Chondrocyte (in vitro differentiated cells): ENCODE data around the gene RALGPS2. TPM values are rescaled to one million over a fixed set of nuclear protein-coding genes. Genes with fewer than 3 reads are reported as not detected.

Experiments used
- DNase-seq: peaks from one replicate; pipeline ENCODE4 v3.0.0; 2021; ENCODE audit warnings: mixed read lengths, low spot score
- H3K27ac Mint-ChIP-seq: one replicate; pipeline ENCODE4 v1.8.0; 2021; ENCODE audit warnings: mild to moderate bottlenecking, moderate library complexity, mixed read lengths; ENCODE audit not compliant: unreplicated experiment
- H3K27me3 Mint-ChIP-seq: 2 replicates; pipeline ENCODE4 v1.8.0; 2021; ENCODE audit warnings: low read depth, mixed read lengths
- H3K36me3 Mint-ChIP-seq: 2 replicates; pipeline ENCODE4 v1.8.0; 2021; ENCODE audit warnings: low read depth, mixed read lengths
- H3K4me1 Mint-ChIP-seq: 2 replicates; pipeline ENCODE4 v1.8.0; 2021; ENCODE audit warnings: low read depth, mild to moderate bottlenecking, mixed read lengths
- H3K4me3 Mint-ChIP-seq: one replicate; pipeline ENCODE4 v1.8.0; 2021; ENCODE audit warnings: mild to moderate bottlenecking, moderate library complexity, mixed read lengths; ENCODE audit not compliant: unreplicated experiment
- H3K9me3 Mint-ChIP-seq: 2 replicates; pipeline ENCODE4 v1.8.0; 2021; ENCODE audit warnings: low read depth, mixed read lengths
- CTCF ChIP-seq: fragments of 200-600 bp; sonication (generic); IDR thresholded peaks from 2 replicates; pipeline ENCODE4 v1.5.0; 2021; ENCODE audit warnings: antibody characterized with exemption, mild to moderate bottlenecking, moderate library complexity
- total RNA-seq: library from RNA; stranded (reverse); gene quantifications from 3 replicates; pipeline ENCODE4 v1.2.1, GENCODE V29; 2021

RALGPS2 gene
- total RNA-seq, 1 donor from 2014 or later, result 10.0 TPM

GRCh38 chr1:178908358-178908757 is 183.3 kb downstream of the RALGPS2 start:
- Mint-ChIP-seq H3K27me3 (no peaks in the 10 kb centered on the region), H3K9me3 (peaks cover 24% of the 10 kb centered on the region), H3K36me3 (peaks cover 22% of the 10 kb centered on the region), H3K27ac (no peak overlapping the region), H3K4me1 (peaks cover 7% of the 10 kb centered on the region), H3K4me3 (no peak overlapping the region)
- DNase-seq, result no peak
- no peak for TF ChIP-seq CTCF

DNA sequence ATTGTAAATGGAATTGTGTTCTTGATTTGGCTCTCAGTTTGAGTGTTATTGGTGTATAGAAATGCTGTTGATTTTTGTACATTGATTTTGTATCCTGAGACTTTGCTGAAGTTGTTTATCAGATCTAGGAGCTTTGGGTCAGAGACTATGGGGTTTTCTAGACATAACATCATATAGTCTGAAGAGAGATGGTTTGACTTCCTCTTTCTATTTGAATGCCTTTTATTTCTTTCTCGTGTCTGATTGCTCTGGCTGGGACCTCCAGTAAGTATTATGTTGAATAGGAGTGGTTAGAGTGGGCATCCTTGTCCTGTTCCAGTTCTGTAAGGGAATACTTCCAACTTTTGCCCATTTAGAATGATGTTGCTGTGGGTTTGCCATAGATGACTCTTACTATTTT is 185.0 kb downstream of the RALGPS2 start:
- Mint-ChIP-seq H3K4me1 (peaks cover 7% of the 10 kb centered on the region), H3K36me3 (peaks cover 10% of the 10 kb centered on the region), H3K27ac (no peak overlapping the region), H3K4me3 (no peak overlapping the region), H3K27me3 (no peaks in the 10 kb centered on the region), H3K9me3 (peaks cover 9% of the 10 kb centered on the region)
- DNase-seq, result no peak
- TF ChIP-seq CTCF, result no peak

DNA sequence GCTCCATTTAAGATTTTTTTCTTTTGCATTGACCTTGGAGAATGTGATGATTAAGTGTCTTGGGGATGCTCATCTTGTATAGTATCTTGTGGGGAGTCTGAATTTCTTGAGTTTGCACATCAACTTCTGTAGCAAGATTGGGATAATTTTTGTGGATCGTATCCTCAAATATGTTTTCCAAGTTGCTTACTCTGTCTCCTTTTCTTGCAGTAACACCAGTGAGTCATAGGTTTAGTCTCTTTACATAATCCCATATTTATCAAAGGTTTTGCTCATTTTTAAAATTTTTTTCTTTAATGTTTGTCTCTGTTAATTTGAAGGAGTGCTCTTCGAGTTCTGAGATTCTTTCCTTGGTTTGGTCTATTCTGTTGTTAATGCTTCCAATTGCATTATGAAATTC is 187.6 kb downstream of the RALGPS2 start:
- H3K4me1 Mint-ChIP-seq, result peaks cover 7% of the 10 kb centered on the region
- peaks cover 7% of the 10 kb centered on the region for H3K9me3 Mint-ChIP-seq
- H3K36me3 Mint-ChIP-seq, result peaks cover 10% of the 10 kb centered on the region
- no peaks in the 10 kb centered on the region for H3K27me3 Mint-ChIP-seq
- DNase-seq, result no peak
- no peak overlapping the region for H3K4me3 Mint-ChIP-seq
- no peak overlapping the region for H3K27ac Mint-ChIP-seq
- TF ChIP-seq CTCF, result no peak

DNA sequence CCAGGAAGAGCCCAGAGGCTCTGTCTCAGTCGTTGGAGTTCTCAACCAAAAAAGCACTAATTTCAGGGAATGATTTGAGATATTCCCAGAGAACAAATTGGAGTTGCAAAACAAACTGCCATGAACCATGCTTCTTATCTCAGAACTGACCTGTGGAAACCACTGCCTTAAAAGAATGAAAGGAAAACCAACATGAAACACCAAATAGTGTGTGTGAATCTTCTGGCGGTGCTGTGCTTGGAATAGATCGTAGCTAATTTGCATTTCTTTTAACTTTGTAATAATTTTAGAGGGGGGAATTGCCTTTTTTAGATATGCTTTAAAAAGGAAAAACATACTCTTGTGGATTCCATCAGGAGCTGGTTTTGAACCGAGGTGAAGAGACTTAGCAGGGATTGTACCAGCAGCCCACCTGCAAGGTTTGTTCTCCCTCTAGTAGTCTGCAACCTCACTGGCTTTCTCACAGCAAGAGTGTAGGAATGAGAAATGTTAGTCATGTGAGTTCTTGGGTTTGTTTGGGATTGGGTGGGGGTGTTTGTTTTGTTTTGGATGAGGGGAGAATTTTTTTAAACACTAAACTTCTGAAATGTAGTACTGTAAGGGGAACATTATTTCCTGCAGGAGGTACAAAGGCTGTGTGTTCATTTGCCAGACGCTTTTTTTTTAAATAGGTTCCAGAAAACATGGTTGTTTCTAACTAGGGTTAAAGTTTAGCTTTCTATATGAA is 191.6 kb downstream of the RALGPS2 start:
- Mint-ChIP-seq H3K27me3 (no peaks in the 10 kb centered on the region), H3K27ac (no peak overlapping the region), H3K4me1 (no peaks in the 10 kb centered on the region), H3K4me3 (no peak overlapping the region), H3K9me3 (no peaks in the 10 kb centered on the region), H3K36me3 (peaks cover 4% of the 10 kb centered on the region)
- no peak for DNase-seq
- TF ChIP-seq CTCF, result no peak

DNA sequence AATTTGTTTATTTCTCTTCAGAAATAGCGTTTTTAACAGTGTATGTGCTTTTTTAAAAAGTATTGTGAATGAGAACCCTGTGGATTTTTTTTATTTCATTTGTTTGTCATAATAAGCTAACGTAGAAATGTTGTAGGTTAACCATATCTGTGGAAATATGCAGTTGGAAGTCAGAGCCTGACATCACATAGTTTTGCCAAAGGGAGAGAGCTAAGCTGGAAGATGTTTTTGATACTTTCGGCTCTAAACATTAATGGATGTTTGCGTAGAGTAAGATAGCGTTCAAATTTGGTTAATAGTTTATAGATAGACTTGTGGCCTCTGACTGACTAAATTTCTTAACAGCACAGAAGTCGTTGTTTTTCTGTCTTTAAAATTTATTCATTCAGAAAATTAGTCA is 193.3 kb downstream of the RALGPS2 start:
- Mint-ChIP-seq H3K4me3 (no peak overlapping the region), H3K36me3 (peaks cover 4% of the 10 kb centered on the region)
- TF ChIP-seq CTCF, result no peak

More for the DNA sequence above, 193.3 kb downstream of the RALGPS2 start:
- Mint-ChIP-seq H3K4me1 (no peaks in the 10 kb centered on the region), H3K9me3 (no peaks in the 10 kb centered on the region), H3K27me3 (no peaks in the 10 kb centered on the region), H3K27ac (no peak overlapping the region)
- DNase-seq, result no peak
